Measurements from ENCODE around the gene LYSMD3.

DNA sequence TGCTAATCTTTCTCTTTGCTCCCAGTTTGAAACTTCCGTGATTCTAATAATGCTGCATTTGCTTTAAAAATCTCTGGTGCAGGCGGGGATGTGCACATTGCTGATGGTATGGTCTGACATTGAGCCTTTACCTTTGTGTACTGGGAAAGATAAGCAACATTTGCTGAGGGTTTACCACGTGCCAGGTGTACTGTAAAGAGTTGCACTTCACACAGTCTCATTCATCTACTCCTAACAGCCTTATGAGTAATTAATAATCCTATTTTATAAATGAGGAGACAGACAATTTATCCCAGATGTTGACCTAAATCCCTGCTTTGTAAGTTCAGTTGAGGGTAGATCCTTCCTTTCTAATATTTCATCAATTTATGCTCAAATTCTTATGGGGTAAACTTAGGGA, 28.5 kb upstream of the LYSMD3 start:
- TF ChIP-seq CTCF (IDR thresholded peaks at IDR 0.05; ENCODE audit: low read depth, low read length, poor library complexity, severe bottlenecking) (no peak), EZH2phosphoT487 (IDR thresholded peaks at IDR 0.05; ENCODE audit: borderline replicate concordance, low read length) (no peak)

Measured in DOHH2 (cell line).